Esophagus muscularis mucosa (tissue), 4 donors: ENCODE results near the gene CMTR2.

ENCODE experiments used
- CTCF ChIP-seq, 3 experiments: fragments of 200-600 bp in 2 of 3; fragments of 450-650 bp in 1 of 3; sonication (generic) in 2 of 3; IDR thresholded peaks; one replicate each; pipeline ENCODE4 v1.5.1; 2017 to 2019; ENCODE audit warnings: antibody characterized with exemption in 3 of 3, mild to moderate bottlenecking in 2 of 3, moderate library complexity in 1 of 3
- EP300 ChIP-seq: sonication (generic); formaldehyde crosslinking; IDR thresholded peaks from one replicate; pipeline ENCODE4 v1.6.1; 2017; ENCODE audit warnings: antibody characterized with exemption
- POLR2A ChIP-seq: fragments of 450-650 bp; IDR thresholded peaks from one replicate; pipeline ENCODE4 v1.6.1; 2017; ENCODE audit warnings: antibody characterized with exemption, moderate library complexity, mild to moderate bottlenecking, low read depth
- POLR2AphosphoS5 ChIP-seq, 2 donors: sonication (generic); formaldehyde crosslinking; IDR thresholded peaks; one replicate each; pipeline ENCODE4 v1.6.1; 2017; ENCODE audit warnings: antibody characterized with exemption in 2 of 2

GRCh38 chr16:71319999-71320398, 30.8 kb upstream of the CMTR2 start:
- TF ChIP-seq POLR2AphosphoS5 (IDR thresholded peaks at IDR 0.05) (no peak), POLR2A (no peak), CTCF (IDR thresholded peaks at IDR 0.05) (no peak), EP300 (no peak)
